SK-N-SH (cell line): ENCODE data around the gene ARHGEF28. TPM values are rescaled to one million over a fixed set of nuclear protein-coding genes. Genes with fewer than 3 reads are reported as not detected.

ENCODE experiments used
- CTCF ChIA-PET: fragments of 300-600, 350-600 bp; formaldehyde crosslinking; extraction: SDS; loops from one replicate; lab custom pipeline; 2021; lab: Yijun Ruan, JAX
- POLR2A ChIA-PET: fragments of 350-600 bp; sonication (Branson Sonifier 250); formaldehyde crosslinking; extraction: SDS; loops from one replicate; lab custom pipeline; 2020; ENCODE audit warnings: antibody characterized with exemption, inconsistent platforms; lab: Yijun Ruan, JAX
- DNase-seq: peaks from one replicate; pipeline ENCODE4 v3.0.0; 2012
- H2AFZ ChIP-seq: fragments of 200-600 bp; sonication (generic); 2 replicates; pipeline ENCODE4 v1.8.1; 2016; ENCODE audit warnings: antibody characterized with exemption, mild to moderate bottlenecking, low read depth
- H3F3A ChIP-seq: fragments of 200-600 bp; sonication (generic); replicated peaks from 2 replicates; pipeline ENCODE3; 2016; ENCODE audit warnings: antibody characterized with exemption, mild to moderate bottlenecking; ENCODE audit not compliant: insufficient read depth
- H3K27ac ChIP-seq, 2 experiments: fragments of 200-500 bp in 1 of 2; fragments of 200-600 bp in 1 of 2; sonication (Bioruptor generic) in 1 of 2; sonication (generic), shearing (Covaris generic) in 1 of 2; 2 replicates each; pipeline versions ENCODE4 v1.5.1 to v1.6.1; 2014 to 2016; ENCODE audit warnings: low read depth in 2 of 2, inconsistent platforms in 1 of 2, low read length in 1 of 2, mild to moderate bottlenecking in 1 of 2, mixed read lengths in 1 of 2
- H3K27me3 ChIP-seq: fragments of 200-600 bp; sonication (generic), shearing (Covaris generic); 2 replicates; pipeline ENCODE4 v1.6.1; 2016; ENCODE audit warnings: mixed run types; ENCODE audit not compliant: insufficient read depth
- H3K36me3 ChIP-seq, 2 experiments: fragments of 200-500 bp in 1 of 2; fragments of 200-600 bp in 1 of 2; sonication (Bioruptor generic) in 1 of 2; sonication (generic) in 1 of 2; replicated peaks in 1 of 2; 2 replicates each; pipeline versions ENCODE3 to v1.5.1; 2014 to 2016; ENCODE audit warnings: low read length in 1 of 2, mild to moderate bottlenecking in 1 of 2; ENCODE audit not compliant: insufficient read depth in 2 of 2, control insufficient read depth in 1 of 2
- H3K4me1 ChIP-seq, 2 experiments: fragments of 200-500 bp in 1 of 2; fragments of 200-600 bp in 1 of 2; sonication (Bioruptor generic) in 1 of 2; sonication (generic), shearing (Covaris generic) in 1 of 2; 2 replicates each; pipeline versions ENCODE4 v1.5.1 to v1.6.1; 2014 to 2016; ENCODE audit warnings: low read depth in 1 of 2, low read length in 1 of 2, mixed run types in 1 of 2; ENCODE audit not compliant: insufficient read depth in 2 of 2, control insufficient read depth in 1 of 2
- H3K4me2 ChIP-seq: fragments of 200-600 bp; sonication (generic), shearing (Covaris generic); 2 replicates; pipeline ENCODE4 v1.6.1; 2017; ENCODE audit warnings: mixed run types
- H3K4me3 ChIP-seq, 2 experiments: fragments of 200-500 bp in 1 of 2; fragments of 200-600 bp in 1 of 2; sonication (Bioruptor generic) in 1 of 2; sonication (generic), shearing (Covaris generic) in 1 of 2; 2 replicates each; pipeline versions ENCODE4 v1.5.1 to v1.8.1; 2014 to 2016; ENCODE audit warnings: low read depth in 2 of 2, inconsistent platforms in 1 of 2, low read length in 1 of 2, mild to moderate bottlenecking in 1 of 2, mixed read lengths in 1 of 2, moderate library complexity in 1 of 2
- H3K79me2 ChIP-seq: fragments of 200-600 bp; sonication (generic); 2 replicates; pipeline ENCODE4 v1.8.1; 2017; ENCODE audit warnings: mild to moderate bottlenecking; ENCODE audit not compliant: insufficient read depth
- H3K9ac ChIP-seq: fragments of 200-600 bp; sonication (generic); 2 replicates; pipeline ENCODE4 v1.6.1; 2017; ENCODE audit warnings: mixed run types
- H3K9me2 ChIP-seq: fragments of 200-600 bp; sonication (generic); 2 replicates; pipeline ENCODE4 v1.6.1; 2017; ENCODE audit warnings: mixed run types
- H3K9me3 ChIP-seq: fragments of 200-600 bp; sonication (generic); 2 replicates; pipeline ENCODE4 v1.6.1; 2017; ENCODE audit warnings: mixed run types, mild to moderate bottlenecking, moderate library complexity
- H4K20me1 ChIP-seq: fragments of 200-600 bp; sonication (generic); 2 replicates; pipeline ENCODE4 v1.6.1; 2017; ENCODE audit warnings: mild to moderate bottlenecking, mixed run types; ENCODE audit not compliant: insufficient read depth
- CHD2 ChIP-seq: fragments of 150-350 bp; IDR thresholded peaks from 2 replicates; pipeline ENCODE4 v1.6.1; 2018; ENCODE audit warnings: low read length; ENCODE audit not compliant: partially characterized antibody
- CTCF ChIP-seq: fragments of 200-600 bp; sonication (generic); IDR thresholded peaks from 2 replicates; pipeline ENCODE4 v1.6.1; 2017; ENCODE audit warnings: antibody characterized with exemption, mild to moderate bottlenecking, moderate library complexity
- EP300 ChIP-seq, 2 experiments: IDR thresholded peaks; 2 replicates each; pipeline versions ENCODE4 v1.4.0 to v1.6.1; 2012; ENCODE audit warnings: borderline replicate concordance in 1 of 2, low read depth in 1 of 2, low read length in 1 of 2
- FOSL2 ChIP-seq: IDR thresholded peaks from 2 replicates; pipeline ENCODE4 v1.4.0; 2012; ENCODE audit warnings: low read depth, mild to moderate bottlenecking, moderate library complexity, borderline replicate concordance
- FOXJ3 ChIP-seq: sonication (generic); formaldehyde crosslinking; IDR thresholded peaks from 2 replicates; pipeline ENCODE4 v1.5.1; 2020; ENCODE audit warnings: mild to moderate bottlenecking, missing genetic modification reagents
- GABPA ChIP-seq: IDR thresholded peaks from 2 replicates; pipeline ENCODE4 v1.4.0; 2012; ENCODE audit warnings: low read depth, mild to moderate bottlenecking
- MXI1 ChIP-seq: IDR thresholded peaks from 2 replicates; pipeline ENCODE4 v1.6.1; 2012; ENCODE audit warnings: mild to moderate bottlenecking, low read depth, low read length, improper control_type of control experiment
- NFIC ChIP-seq: IDR thresholded peaks from 2 replicates; pipeline ENCODE4 v1.4.0; 2012; ENCODE audit warnings: borderline replicate concordance
- NRF1 ChIP-seq: IDR thresholded peaks from 2 replicates; pipeline ENCODE4 v1.6.1; 2012; ENCODE audit warnings: low read depth, mild to moderate bottlenecking, low read length
- PBX3 ChIP-seq: IDR thresholded peaks from 2 replicates; pipeline ENCODE4; 2012
- POLR2AphosphoS5 ChIP-seq: IDR thresholded peaks from 2 replicates; pipeline ENCODE4 v1.6.1; 2012; ENCODE audit warnings: low read depth, low read length
- RAD21 ChIP-seq: IDR thresholded peaks from 2 replicates; pipeline ENCODE4 v1.6.1; 2012; ENCODE audit warnings: mild to moderate bottlenecking, low read length
- RCOR1 ChIP-seq: fragments of 150-350 bp; IDR thresholded peaks from 2 replicates; pipeline ENCODE4 v1.6.1; 2017; ENCODE audit warnings: antibody characterized with exemption, low read length
- RFX5 ChIP-seq: IDR thresholded peaks from 2 replicates; pipeline ENCODE4 v1.6.1; 2012; ENCODE audit warnings: mild to moderate bottlenecking, improper control_type of control experiment, low read length
- RXRA ChIP-seq: IDR thresholded peaks from 2 replicates; pipeline ENCODE4 v1.4.0; 2012; ENCODE audit warnings: low read depth, mild to moderate bottlenecking, borderline replicate concordance
- SIN3A ChIP-seq: IDR thresholded peaks from 2 replicates; pipeline ENCODE4 v1.6.1; 2012; ENCODE audit warnings: low read depth, mild to moderate bottlenecking, low read length, moderate library complexity, borderline replicate concordance
- TAF1 ChIP-seq: IDR thresholded peaks from 2 replicates; pipeline ENCODE4 v1.6.1; 2012; ENCODE audit warnings: low read depth, mild to moderate bottlenecking, low read length, moderate library complexity, borderline replicate concordance
- TCF12 ChIP-seq: IDR thresholded peaks from 2 replicates; pipeline ENCODE4 v1.4.0; 2012
- YY1 ChIP-seq: IDR thresholded peaks from 2 replicates; pipeline ENCODE4 v1.4.0; 2012; ENCODE audit warnings: low read depth, mild to moderate bottlenecking
- ZBTB33 ChIP-seq: IDR thresholded peaks from 2 replicates; pipeline ENCODE4 v1.4.0; 2012; ENCODE audit warnings: low read depth, borderline replicate concordance
- WGBS: methylation state at CpG from one replicate; pipeline ENCODE4 v1.1.6; 2017; ENCODE audit warnings: low lambda C conversion rate; 5-methylcytosine and 5-hydroxymethylcytosine counted together
- polyA plus RNA-seq, 3 experiments: library from polyadenylated mRNA; depleted of rRNA; stranded (reverse); fragments of >200 nt; gene quantifications; 2 replicates each; pipeline ENCODE4 v1.2.3, GENCODE V29; 2012
- TF ChIP-seq, protein P1 (sequence below): IDR thresholded peaks from 2 replicates; pipeline ENCODE4 v1.4.0; 2012; ENCODE audit warnings: low read depth, borderline replicate concordance
- TF ChIP-seq, protein P2 (sequence below): fragments of 150-350 bp; IDR thresholded peaks from 2 replicates; pipeline ENCODE4 v1.6.1; 2016; ENCODE audit warnings: mild to moderate bottlenecking, low read depth, low read length

ARHGEF28 gene
- polyA plus RNA-seq, 1 of the 3 experiments (the other 2 are of a cell fraction), result 4.2 TPM

- TF ChIP-seq CTCF, result no peak
- no peak for TF ChIP-seq GABPA
- TF ChIP-seq, protein P1, sequence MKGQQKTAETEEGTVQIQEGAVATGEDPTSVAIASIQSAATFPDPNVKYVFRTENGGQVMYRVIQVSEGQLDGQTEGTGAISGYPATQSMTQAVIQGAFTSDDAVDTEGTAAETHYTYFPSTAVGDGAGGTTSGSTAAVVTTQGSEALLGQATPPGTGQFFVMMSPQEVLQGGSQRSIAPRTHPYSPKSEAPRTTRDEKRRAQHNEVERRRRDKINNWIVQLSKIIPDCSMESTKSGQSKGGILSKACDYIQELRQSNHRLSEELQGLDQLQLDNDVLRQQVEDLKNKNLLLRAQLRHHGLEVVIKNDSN, result no peak
- no peak for TF ChIP-seq POLR2AphosphoS5
- TF ChIP-seq RFX5, result no peak
- no peak for TF ChIP-seq TAF1
Measured at GRCh38 chr5:73791389-73791788, 165.4 kb downstream of the ARHGEF28 start (continued).

DNA sequence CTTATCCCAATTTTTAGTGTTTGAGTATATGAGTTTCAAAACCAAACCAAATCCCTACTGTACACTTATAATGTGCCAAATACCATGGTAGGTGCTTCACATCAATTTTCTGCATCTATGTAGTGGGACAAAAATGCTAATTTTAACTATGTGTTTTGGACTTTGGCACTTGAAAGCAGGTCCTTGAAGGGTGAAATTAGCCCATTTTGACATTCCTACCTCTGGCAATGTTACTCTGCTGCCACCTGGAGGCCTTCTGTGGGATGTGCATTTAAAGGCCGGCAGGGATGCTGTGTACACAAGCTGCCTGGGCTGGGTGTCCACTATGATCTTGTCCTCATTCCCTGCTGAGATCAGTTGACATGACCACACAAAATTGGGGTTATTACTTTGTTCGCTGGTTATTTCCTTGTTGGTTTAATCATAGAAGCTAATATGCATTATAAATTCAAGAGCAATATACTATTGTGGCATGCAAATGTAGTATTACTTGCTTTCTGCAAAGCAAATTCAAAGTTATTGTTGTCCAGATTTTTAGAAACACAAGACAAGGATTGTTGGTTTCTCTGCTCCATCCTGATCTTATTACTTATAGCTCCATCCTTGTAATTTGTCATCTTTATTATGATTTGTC is 166.8 kb downstream of the ARHGEF28 start:
- Histone ChIP-seq H3K4me3 (no peak overlapping the region), H3K27ac (no peak overlapping the region), H2AFZ (no peak overlapping the region), H3K4me1 (peaks cover 3 to 10% of the 10 kb centered on the region in 2 experiments; a peak in 3 of 4 replicates), H3K79me2 (no peaks in the 10 kb centered on the region), H3K9ac (no peak overlapping the region), H3K4me2 (no peak overlapping the region), H3F3A (peaks cover 3% of the 10 kb centered on the region), H3K36me3 (peaks cover 0 to 18% of the 10 kb centered on the region in 2 experiments), H3K9me3 (no peaks in the 10 kb centered on the region), H4K20me1 (no peaks in the 10 kb centered on the region), H3K27me3 (no peaks in the 10 kb centered on the region), H3K9me2 (no peaks in the 10 kb centered on the region)
- 17% methylated on average over 2 of the region's 2 CpGs for WGBS
- ChIA-PET POLR2A (no interaction called here), CTCF (interaction anchor here (0.5 to 16.5 kb wide), 44 partner anchors 9 to 854 kb away, joined by 3 to 398 read pairs (median 4); partner anchors contain the start of genes ANKRA2, ARHGEF28 and UTP15)
- DNase-seq, result peak; percentile 67
- TF ChIP-seq MXI1 (no peak), RXRA (no peak), PBX3 (no peak), ZBTB33 (no peak), YY1 (no peak), POLR2AphosphoS5 (no peak), EP300 (IDR thresholded peaks at IDR 0.05; ENCODE audit: borderline replicate concordance in 1 of 2, low read depth in 1 of 2, low read length in 1 of 2) (no peak), RAD21 (peak; percentile 99), FOSL2 (no peak), GABPA (no peak), SIN3A (no peak), NRF1 (peak; percentile 9; the same call in 1 of the 2 replicates), CTCF (peak; percentile 99), FOXJ3 (no peak), RCOR1 (peak; percentile 35; the same call in 1 of the 2 replicates), NFIC (no peak), TCF12 (no peak), CHD2 (no peak)
- TF ChIP-seq, protein P2, sequence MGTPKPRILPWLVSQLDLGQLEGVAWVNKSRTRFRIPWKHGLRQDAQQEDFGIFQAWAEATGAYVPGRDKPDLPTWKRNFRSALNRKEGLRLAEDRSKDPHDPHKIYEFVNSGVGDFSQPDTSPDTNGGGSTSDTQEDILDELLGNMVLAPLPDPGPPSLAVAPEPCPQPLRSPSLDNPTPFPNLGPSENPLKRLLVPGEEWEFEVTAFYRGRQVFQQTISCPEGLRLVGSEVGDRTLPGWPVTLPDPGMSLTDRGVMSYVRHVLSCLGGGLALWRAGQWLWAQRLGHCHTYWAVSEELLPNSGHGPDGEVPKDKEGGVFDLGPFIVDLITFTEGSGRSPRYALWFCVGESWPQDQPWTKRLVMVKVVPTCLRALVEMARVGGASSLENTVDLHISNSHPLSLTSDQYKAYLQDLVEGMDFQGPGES, result no peak; the same call in 1 of the 2 replicates
